AG20443 (cell line): ENCODE measurements around the gene NOSIP.
A peak's percentile ranks its signal among the peaks of the same experiment; 100 is the strongest.

Experiments used
- DNase-seq: peaks from one replicate; pipeline ENCODE4 v3.0.0; 2012; ENCODE audit warnings: low spot score, mixed read lengths

The NOSIP gene

DNA sequence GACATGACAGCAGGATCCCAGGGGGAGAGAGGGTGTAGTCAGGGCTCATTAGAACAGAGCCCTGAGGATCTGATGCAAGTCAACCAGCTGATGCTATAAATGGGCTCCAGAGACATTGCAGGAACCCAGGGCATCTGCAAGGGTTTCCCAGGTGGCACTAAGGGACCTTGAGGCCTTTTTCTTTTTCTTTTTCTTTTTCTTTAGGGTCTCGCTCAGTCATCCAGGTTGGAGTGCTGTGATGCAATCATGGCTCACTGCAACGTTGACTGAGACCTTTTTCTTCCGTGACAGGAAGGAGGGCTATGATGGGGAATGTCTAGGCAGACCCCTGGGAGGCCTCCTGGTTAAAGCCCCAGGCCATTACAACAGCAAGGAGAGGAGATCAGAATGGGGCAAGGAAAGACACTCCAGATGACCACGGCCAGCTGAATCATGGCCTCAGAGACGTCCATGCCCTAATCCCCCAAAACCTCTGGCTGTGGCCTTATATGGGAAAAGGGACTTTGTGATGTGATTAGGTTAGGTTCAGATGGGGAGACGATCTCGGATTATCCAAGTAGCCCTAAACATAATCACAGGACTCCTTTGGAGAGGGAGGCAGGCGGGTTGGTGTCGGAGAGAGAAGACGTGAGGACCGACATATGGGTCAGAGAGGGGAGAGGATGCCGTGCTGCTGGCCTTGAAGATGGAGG is 72.4 kb downstream of the NOSIP start:
- DNase-seq = no peak

GRCh38 chr19:49506575-49507105 is 73.7 kb downstream of the NOSIP start:
- peak; percentile 66 for DNase-seq
